H1 (cell line): Measurements from ENCODE around the gene TENT4A. TPM values are rescaled to one million over a fixed set of nuclear protein-coding genes. Genes with fewer than 3 reads are reported as not detected.

Experiments used
- CTCF ChIA-PET: fragments of 300-600 bp; sonication (Branson Sonifier 250); formaldehyde crosslinking; loops from one replicate; lab custom pipeline; 2021; ENCODE audit not compliant: partially characterized antibody; lab: Charles Lee
- POLR2A ChIA-PET: fragments of 300-600 bp; sonication (Branson Sonifier 250); formaldehyde crosslinking; loops from one replicate; lab custom pipeline; 2021; ENCODE audit warnings: inconsistent platforms; ENCODE audit not compliant: partially characterized antibody; lab: Charles Lee
- DNase-seq, 2 experiments: peaks; one replicate each; pipeline versions ENCODE4 v3.0.0 to v3.0.0-alpha.2; 2010 to 2022; ENCODE audit warnings: low spot score in 2 of 2, low read depth in 1 of 2, mixed read lengths in 1 of 2
- FAIRE-seq: peaks from 2 replicates; lab custom pipeline; 2011; peaks lifted over from hg19 to GRCh38; lab: Jason Lieb, UNC
- H2AFZ ChIP-seq: 2 replicates; pipeline ENCODE4 v1.8.1; 2012; ENCODE audit warnings: low read length, inconsistent platforms
- H2AK5ac ChIP-seq: 2 replicates; pipeline ENCODE4 v1.6.1; 2013; ENCODE audit warnings: low read depth, low read length
- H2BK120ac ChIP-seq: replicated peaks from 2 replicates; pipeline ENCODE3; 2013; ENCODE audit warnings: low read depth, low read length, inconsistent platforms
- H2BK12ac ChIP-seq: 2 replicates; pipeline ENCODE4 v1.6.1; 2013; ENCODE audit warnings: low read depth, low read length
- H2BK15ac ChIP-seq: 2 replicates; pipeline ENCODE4 v1.6.1; 2013; ENCODE audit warnings: low read length
- H2BK20ac ChIP-seq: 2 replicates; pipeline ENCODE4 v1.6.1; 2013; ENCODE audit warnings: low read length
- H2BK5ac ChIP-seq: 2 replicates; pipeline ENCODE4 v1.6.1; 2013; ENCODE audit warnings: low read depth, low read length
- H3K14ac ChIP-seq: 2 replicates; pipeline ENCODE4 v1.6.1; 2013; ENCODE audit warnings: inconsistent platforms; ENCODE audit not compliant: insufficient read length
- H3K18ac ChIP-seq: 2 replicates; pipeline ENCODE4 v1.6.1; 2013; ENCODE audit warnings: low read length; ENCODE audit errors: extremely low read depth
- H3K23ac ChIP-seq: 2 replicates; pipeline ENCODE4 v1.6.1; 2013; ENCODE audit warnings: inconsistent platforms; ENCODE audit not compliant: insufficient read length
- H3K23me2 ChIP-seq: 2 replicates; pipeline ENCODE4 v1.6.1; 2013; ENCODE audit warnings: low read depth, low read length
- H3K27ac ChIP-seq: 2 replicates; pipeline ENCODE4 v1.6.1; 2011; ENCODE audit warnings: low read depth, low read length, inconsistent platforms
- H3K27me3 ChIP-seq, 4 experiments: replicated peaks in 1 of 4; 1 replicate in 1 of 4; 2 replicates in 3 of 4; pipeline versions ENCODE4 v1.6.1 to v1.8.1; 2011 to 2013; ENCODE audit warnings: low read length in 3 of 4, mild to moderate bottlenecking in 3 of 4, inconsistent platforms in 2 of 4, mixed read lengths in 2 of 4, moderate library complexity in 1 of 4; ENCODE audit not compliant: control insufficient read depth in 3 of 4, insufficient read depth in 3 of 4; ENCODE audit errors: extremely low read depth in 1 of 4
- H3K36me3 ChIP-seq, 4 experiments: 2 replicates each; pipeline versions ENCODE4 v1.6.1 to v1.8.1; 2011 to 2013; ENCODE audit warnings: mild to moderate bottlenecking in 4 of 4, low read length in 3 of 4, moderate library complexity in 2 of 4, control low read depth in 1 of 4, inconsistent platforms in 1 of 4; ENCODE audit not compliant: insufficient read depth in 4 of 4, control insufficient read depth in 2 of 4
- H3K4ac ChIP-seq: replicated peaks from 2 replicates; pipeline ENCODE3; 2013; ENCODE audit warnings: low read length, low read depth, mixed read lengths, inconsistent platforms; ENCODE audit not compliant: insufficient read length
- H3K4me1 ChIP-seq, 4 experiments: replicated peaks in 1 of 4; 1 replicate in 1 of 4; 2 replicates in 3 of 4; pipeline versions ENCODE4 v1.6.1 to v1.8.1; 2011 to 2013; ENCODE audit warnings: low read length in 3 of 4, inconsistent platforms in 2 of 4, mixed read lengths in 1 of 4; ENCODE audit not compliant: insufficient read depth in 4 of 4, control insufficient read depth in 3 of 4
- H3K4me2 ChIP-seq, 2 experiments: 2 replicates each; pipeline versions ENCODE4 v1.6.1 to v1.8.1; 2011 to 2013; ENCODE audit warnings: low read depth in 2 of 2, low read length in 2 of 2, control low read depth in 1 of 2, inconsistent platforms in 1 of 2, mild to moderate bottlenecking in 1 of 2; ENCODE audit not compliant: insufficient read depth in 1 of 2
- H3K4me3 ChIP-seq, 4 experiments: fragments of 200-600, 300-600 bp in 1 of 4; sonication (generic), shearing (Covaris generic), sonication (Bioruptor Twin) in 1 of 4; 2 replicates each; pipeline versions ENCODE4 v1.5.1 to v1.8.1; 2011 to 2016; ENCODE audit warnings: low read length in 4 of 4, low read depth in 3 of 4, control low read depth in 2 of 4, inconsistent platforms in 2 of 4, mild to moderate bottlenecking in 2 of 4, mixed read lengths in 1 of 4, moderate library complexity in 1 of 4; ENCODE audit not compliant: insufficient read depth in 2 of 4; ENCODE audit errors: extremely low read depth in 1 of 4
- H3K56ac ChIP-seq: replicated peaks from 2 replicates; pipeline ENCODE3; 2013; ENCODE audit warnings: low read depth, mild to moderate bottlenecking, mixed read lengths, low read length, inconsistent platforms; ENCODE audit not compliant: insufficient read length
- H3K79me1 ChIP-seq: 2 replicates; pipeline ENCODE4 v1.6.1; 2013; ENCODE audit warnings: low read depth, low read length, control low read depth
- H3K79me2 ChIP-seq, 2 experiments: 2 replicates each; pipeline versions ENCODE4 v1.6.1 to v1.8.1; 2012 to 2013; ENCODE audit warnings: low read length in 2 of 2, mild to moderate bottlenecking in 2 of 2, inconsistent platforms in 1 of 2; ENCODE audit not compliant: insufficient read depth in 2 of 2, control insufficient read depth in 1 of 2
- H3K9ac ChIP-seq, 4 experiments: replicated peaks in 1 of 4; 1 replicate in 1 of 4; 2 replicates in 3 of 4; pipeline versions ENCODE4 v1.6.1 to v1.8.1; 2011 to 2013; ENCODE audit warnings: low read depth in 3 of 4, low read length in 3 of 4, control low read depth in 2 of 4, mild to moderate bottlenecking in 2 of 4, moderate library complexity in 2 of 4, inconsistent platforms in 1 of 4; ENCODE audit errors: extremely low read depth in 1 of 4
- H3K9me3 ChIP-seq, 2 experiments: 2 replicates each; pipeline versions ENCODE4 v1.6.1 to v1.8.1; 2012 to 2013; ENCODE audit warnings: mild to moderate bottlenecking in 2 of 2, moderate library complexity in 2 of 2, control low read depth in 1 of 2, inconsistent platforms in 1 of 2, low read depth in 1 of 2, low read length in 1 of 2, mixed read lengths in 1 of 2; ENCODE audit not compliant: insufficient read depth in 2 of 2
- H4K20me1 ChIP-seq, 2 experiments: replicated peaks in 1 of 2; 2 replicates each; pipeline versions ENCODE3 to v1.8.1; 2011 to 2013; ENCODE audit warnings: inconsistent platforms in 2 of 2, low read length in 2 of 2, mild to moderate bottlenecking in 1 of 2; ENCODE audit not compliant: insufficient read depth in 2 of 2, control insufficient read depth in 1 of 2
- H4K5ac ChIP-seq: 2 replicates; pipeline ENCODE4 v1.6.1; 2013; ENCODE audit warnings: low read length, low read depth, mixed read lengths, inconsistent platforms; ENCODE audit not compliant: insufficient read length
- H4K8ac ChIP-seq: 2 replicates; pipeline ENCODE4 v1.8.0; 2013; ENCODE audit warnings: mild to moderate bottlenecking, moderate library complexity, low read length, inconsistent platforms; ENCODE audit not compliant: insufficient read depth; ENCODE audit errors: extremely low read depth
- H4K91ac ChIP-seq: replicated peaks from 2 replicates; pipeline ENCODE3; 2013; ENCODE audit warnings: low read length, mixed read lengths, inconsistent platforms; ENCODE audit not compliant: insufficient read length
- MAX ChIP-seq: IDR thresholded peaks from 2 replicates; pipeline ENCODE4 v1.6.1; 2012; ENCODE audit warnings: inconsistent platforms
- SIN3A ChIP-seq, 2 experiments: IDR thresholded peaks in 1 of 2; conservative IDR thresholded peaks in 1 of 2; 2 replicates each; pipeline ENCODE4 v1.6.1; 2011 to 2012; ENCODE audit warnings: low read length in 2 of 2, improper control_type of control experiment in 1 of 2, low read depth in 1 of 2, mild to moderate bottlenecking in 1 of 2
- WGBS, 2 experiments: shearing (Covaris generic) in 1 of 2; methylation state at CpG; one replicate each; pipeline versions ENCODE4 v1.1.6 to v1.1.7; 2013 to 2015; ENCODE audit warnings: low lambda C conversion rate in 2 of 2, mixed read lengths in 2 of 2, inconsistent platforms in 1 of 2, low coverage in 1 of 2, missing lambda C conversion rate in 1 of 2; ENCODE audit not compliant: insufficient replicate concordance in 2 of 2, insufficient coverage in 1 of 2, insufficient read length in 1 of 2; ENCODE audit errors: extremely low coverage in 1 of 2, missing lambda C conversion rate in 1 of 2; 5-methylcytosine and 5-hydroxymethylcytosine counted together
- polyA plus RNA-seq, 7 experiments: library from polyadenylated mRNA; depleted of rRNA in 3 of 7; stranded (reverse) in 5 of 7; unstranded in 2 of 7; fragments of >200 nt in 5 of 7; fragments of 200-250 nt in 2 of 7; gene quantifications; 1 replicate in 5 of 7; 2 replicates in 1 of 7; 4 replicates in 1 of 7; pipeline versions ENCODE4 v1.2.1 to v1.2.3, GENCODE V29; 2011 to 2013; ENCODE audit warnings: missing spikeins in 2 of 7, mixed read lengths in 2 of 7
- total RNA-seq: library from RNA; stranded (reverse); fragmentation: NEBNext Ultra II Directional; extraction: Animal tissue kit (Norgen Biotek cat#: 25700); gene quantifications from 2 replicates; pipeline ENCODE4 v1.2.1, GENCODE V29; 2021

The TENT4A gene
- total and polyA plus RNA-seq, 2 of the 8 experiments (the other 6 are each of a cell fraction or from before 2014, with no cell fraction given): 8.9 to 25.1 TPM

- DNase-seq: no peak
Measured at GRCh38 chr5:6750142-6750840, 37.1 kb downstream of the TENT4A start.

More at GRCh38 chr5:6750142-6750840, 37.1 kb downstream of the TENT4A start:
- Histone ChIP-seq H4K5ac (no peak overlapping the region), H3K9ac (no peak overlapping the region), H2BK15ac (no peak overlapping the region), H3K27ac (no peak overlapping the region), H4K20me1 (peaks cover 5 to 19% of the 10 kb centered on the region in 2 experiments), H3K18ac (no peak overlapping the region), H3K79me2 (peaks cover 0 to 10% of the 10 kb centered on the region in 2 experiments; a peak in 2 of 4 replicates), H3K4ac (no peak overlapping the region), H3K4me2 (no peak overlapping the region), H2BK120ac (no peak overlapping the region), H2AK5ac (no peak overlapping the region), H2BK5ac (no peak overlapping the region), H3K23ac (no peak overlapping the region), H4K91ac (no peak overlapping the region), H3K36me3 (peaks cover 19 to 52% (median 34%) of the 10 kb centered on the region in 4 experiments), H2AFZ (no peak overlapping the region), H2BK12ac (no peak overlapping the region), H3K14ac (no peak overlapping the region), H3K56ac (no peak overlapping the region), H2BK20ac (no peak overlapping the region), H3K4me3 (no peak overlapping the region), H3K4me1 (peaks cover 0 to 3% (median 0%) of the 10 kb centered on the region in 4 experiments; a peak in 3 of 7 replicates), H3K27me3 (no peaks in the 10 kb centered on the region), H3K23me2 (no peaks in the 10 kb centered on the region), H3K9me3 (no peaks in the 10 kb centered on the region), H3K79me1 (peaks cover 2% of the 10 kb centered on the region; the same call in 1 of the 2 replicates), H4K8ac (no peak overlapping the region; the same call in 1 of the 2 replicates)
- ChIA-PET CTCF (interaction anchor here (0.7 to 1.5 kb wide), 3 partner anchors 15 to 1101 kb away, joined by 3 to 5 read pairs (median 3); no protein-coding TSS in a partner anchor), POLR2A (interaction anchor here (1.2 kb wide), 1 partner anchor 119 kb away, joined by 3 read pairs; no protein-coding TSS in a partner anchor)
- FAIRE-seq: no peak
- TF ChIP-seq MAX (no peak), SIN3A (conservative IDR thresholded peaks at IDR 0.05 in 1 of 2, IDR thresholded peaks at IDR 0.05 in 1 of 2; ENCODE audit: low read depth in 1 of 2, low read length in 2 of 2) (no peak)
- 96% methylated on average over 23 of the region's 23 CpGs; no CpG with 5 or more reads in 1 of the 2 experiments for WGBS, 2 experiments
